Subcutaneous adipose tissue (tissue), 4 donors: ENCODE data around the gene ZNF408. TPM values are rescaled to one million over a fixed set of nuclear protein-coding genes. Genes with fewer than 3 reads are reported as not detected.

ENCODE experiments used
- CTCF ChIP-seq: fragments of 450-650 bp; IDR thresholded peaks from one replicate; pipeline ENCODE4 v1.5.1; 2016; ENCODE audit warnings: low read depth, mild to moderate bottlenecking, control low read depth, antibody characterized with exemption, moderate library complexity
- total RNA-seq, 4 donors: library from RNA; depleted of rRNA; stranded (reverse); fragments of >200 nt; gene quantifications; one replicate each; pipeline ENCODE4 v1.1.0, GENCODE V29; 2016

Gene ZNF408
- total RNA-seq: 1 to 10 TPM; 1.6 to 7.5 (median 5.5) TPM

GRCh38 chr11:46700241-46701077 lies at the start of gene ZNF408, which contains the start of gene ARHGAP1:
Gene ZNF408 (plus strand): TSS chr11:46701031. CDS start chr11:46701048, 17 bp downstream.
Gene ARHGAP1 (minus strand): TSS chr11:46700619. CDS start chr11:46696107, 4,512 bp downstream.
- no peak for TF ChIP-seq CTCF

GRCh38 chr11:46655631-46656030 lies 45.2 kb upstream of the ZNF408 start:
- TF ChIP-seq CTCF: no peak

- no peak for TF ChIP-seq CTCF
Observed at GRCh38 chr11:46657186-46657585, 43.6 kb upstream of the ZNF408 start.

- TF ChIP-seq CTCF: no peak
Observed at GRCh38 chr11:46658259-46658658, 42.6 kb upstream of the ZNF408 start.

GRCh38 chr11:46659908-46660307 lies 40.9 kb upstream of the ZNF408 start:
- TF ChIP-seq CTCF: no peak

GRCh38 chr11:46661836-46662235 lies 39.0 kb upstream of the ZNF408 start:
- no peak for TF ChIP-seq CTCF

- no peak for TF ChIP-seq CTCF
Observed at GRCh38 chr11:46662366-46662765, 38.5 kb upstream of the ZNF408 start.
